RWPE1 (cell line): Measurements from ENCODE around the gene CRTC2.

Experiments
- CTCF ChIA-PET: fragments of 350-600 bp; sonication (Branson Sonifier 250); formaldehyde crosslinking; extraction: SDS; loops from one replicate; lab custom pipeline; 2021; lab: Yijun Ruan, JAX
- POLR2A ChIA-PET: fragments of 400-600 bp; formaldehyde crosslinking; extraction: SDS; loops from one replicate; lab custom pipeline; 2020; ENCODE audit warnings: antibody characterized with exemption; ENCODE audit not compliant: low non-redundant PET; lab: Yijun Ruan, JAX
- DNase-seq: peaks from one replicate; pipeline ENCODE4 v3.0.0; 2012; ENCODE audit warnings: low spot score
- H3K27ac ChIP-seq: fragments of 450-650 bp; 2 replicates; pipeline ENCODE4 v1.5.1; 2017
- CTCF ChIP-seq: fragments of 450-650 bp; conservative IDR thresholded peaks from 2 replicates; pipeline ENCODE4 v1.5.1; 2017; ENCODE audit warnings: low read depth, mild to moderate bottlenecking

Gene CRTC2

GRCh38 chr1:153940756-153941155 is 17.7 kb downstream of the CRTC2 start:
- no peak for DNase-seq
- no peak for TF ChIP-seq CTCF
- ChIA-PET CTCF (no interaction called here), POLR2A (interaction anchor here (0.7 kb wide), 1 partner anchor 376 kb away, joined by 5 read pairs; no protein-coding TSS in a partner anchor)
- peak overlapping the region; percentile 20 for H3K27ac ChIP-seq

GRCh38 chr1:153939476-153939875 is 18.9 kb downstream of the CRTC2 start:
- ChIA-PET CTCF (interaction anchor here (0.7 kb wide), 1 partner anchor 43 kb away, joined by 3 read pairs; no protein-coding TSS in a partner anchor), POLR2A (interaction anchor here (1.0 kb wide), 1 partner anchor 18 kb away, joined by 5 read pairs; no protein-coding TSS in a partner anchor)
- no peak for DNase-seq
- peak overlapping the region; percentile 20; the same call in 1 of the 2 replicates for H3K27ac ChIP-seq
- TF ChIP-seq CTCF = no peak

- DNase-seq = no peak
- POLR2A ChIA-PET = no interaction called here
- CTCF ChIA-PET = interaction anchor here (0.5 kb wide), 1 partner anchor 39 kb away, joined by 4 read pairs; the partner anchor contains the start of gene JTB
- TF ChIP-seq CTCF = no peak
- H3K27ac ChIP-seq = peak overlapping the region; percentile 20; the same call in 1 of the 2 replicates
Measured at GRCh38 chr1:153938996-153939395, 19.4 kb downstream of the CRTC2 start.

GRCh38 chr1:153937331-153937730 is 21.1 kb downstream of the CRTC2 start:
- ChIA-PET POLR2A (no interaction called here), CTCF (interaction anchor here (0.5 kb wide), 1 partner anchor 91 kb away, joined by 3 read pairs; no protein-coding TSS in a partner anchor)
- no peak for TF ChIP-seq CTCF
- H3K27ac ChIP-seq = no peak overlapping the region; the same call in 1 of the 2 replicates
- no peak for DNase-seq

- CTCF ChIA-PET = no interaction called here
- DNase-seq = no peak
- H3K27ac ChIP-seq = peak overlapping the region; percentile 4; the same call in 1 of the 2 replicates
- POLR2A ChIA-PET = no interaction called here
- no peak for TF ChIP-seq CTCF
Measured at GRCh38 chr1:153936011-153936802, 22.2 kb downstream of the CRTC2 start.

GRCh38 chr1:153934746-153935145 is 23.7 kb downstream of the CRTC2 start:
- POLR2A ChIA-PET = no interaction called here
- CTCF ChIA-PET = no interaction called here
- no peak for TF ChIP-seq CTCF
- no peak overlapping the region for H3K27ac ChIP-seq
- no peak for DNase-seq
